SK-N-SH treated with all-trans-retinoic acid at 6 μM for 48 hours (cell line): ENCODE data around the gene DPYSL5.

Experiments
- ARNTL ChIP-seq: fragments of 450-650 bp; formaldehyde crosslinking; IDR thresholded peaks from 2 replicates; pipeline ENCODE4 v1.5.0; 2020; ENCODE audit warnings: low read depth, mild to moderate bottlenecking, moderate library complexity, borderline replicate concordance
- BACH2 ChIP-seq: fragments of 250-450 bp; sonication (Bioruptor Pico); IDR thresholded peaks from 2 replicates; pipeline ENCODE4 v1.9.0; 2021; ENCODE audit warnings: mild to moderate bottlenecking, borderline replicate concordance
- CREB5 ChIP-seq: fragments of 250-450 bp; sonication (Bioruptor Pico); IDR thresholded peaks from 2 replicates; pipeline ENCODE4 v1.5.1; 2020; ENCODE audit warnings: low read depth, mild to moderate bottlenecking, moderate library complexity
- CSDC2 ChIP-seq: fragments of 250-450 bp; sonication (Bioruptor Pico); IDR thresholded peaks from 2 replicates; pipeline ENCODE4 v1.5.0; 2020; ENCODE audit warnings: mild to moderate bottlenecking, moderate library complexity
- RARB ChIP-seq: fragments of 250-450 bp; sonication (Bioruptor Pico); IDR thresholded peaks from 2 replicates; pipeline ENCODE4 v1.8.0; 2021; ENCODE audit warnings: mild to moderate bottlenecking, moderate library complexity
- TF ChIP-seq, protein P1 (sequence below): fragments of 250-450 bp; sonication (Bioruptor Pico); IDR thresholded peaks from 2 replicates; pipeline ENCODE4 v1.5.0; 2020; ENCODE audit warnings: mild to moderate bottlenecking, moderate library complexity

- no peak for TF ChIP-seq CSDC2 (CRISPR knock-in tag)
- TF ChIP-seq, protein P1, sequence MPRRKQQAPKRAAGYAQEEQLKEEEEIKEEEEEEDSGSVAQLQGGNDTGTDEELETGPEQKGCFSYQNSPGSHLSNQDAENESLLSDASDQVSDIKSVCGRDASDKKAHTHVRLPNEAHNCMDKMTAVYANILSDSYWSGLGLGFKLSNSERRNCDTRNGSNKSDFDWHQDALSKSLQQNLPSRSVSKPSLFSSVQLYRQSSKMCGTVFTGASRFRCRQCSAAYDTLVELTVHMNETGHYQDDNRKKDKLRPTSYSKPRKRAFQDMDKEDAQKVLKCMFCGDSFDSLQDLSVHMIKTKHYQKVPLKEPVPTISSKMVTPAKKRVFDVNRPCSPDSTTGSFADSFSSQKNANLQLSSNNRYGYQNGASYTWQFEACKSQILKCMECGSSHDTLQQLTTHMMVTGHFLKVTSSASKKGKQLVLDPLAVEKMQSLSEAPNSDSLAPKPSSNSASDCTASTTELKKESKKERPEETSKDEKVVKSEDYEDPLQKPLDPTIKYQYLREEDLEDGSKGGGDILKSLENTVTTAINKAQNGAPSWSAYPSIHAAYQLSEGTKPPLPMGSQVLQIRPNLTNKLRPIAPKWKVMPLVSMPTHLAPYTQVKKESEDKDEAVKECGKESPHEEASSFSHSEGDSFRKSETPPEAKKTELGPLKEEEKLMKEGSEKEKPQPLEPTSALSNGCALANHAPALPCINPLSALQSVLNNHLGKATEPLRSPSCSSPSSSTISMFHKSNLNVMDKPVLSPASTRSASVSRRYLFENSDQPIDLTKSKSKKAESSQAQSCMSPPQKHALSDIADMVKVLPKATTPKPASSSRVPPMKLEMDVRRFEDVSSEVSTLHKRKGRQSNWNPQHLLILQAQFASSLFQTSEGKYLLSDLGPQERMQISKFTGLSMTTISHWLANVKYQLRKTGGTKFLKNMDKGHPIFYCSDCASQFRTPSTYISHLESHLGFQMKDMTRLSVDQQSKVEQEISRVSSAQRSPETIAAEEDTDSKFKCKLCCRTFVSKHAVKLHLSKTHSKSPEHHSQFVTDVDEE = no peak
- no peak for TF ChIP-seq ARNTL (CRISPR knock-in tag)
- no peak for TF ChIP-seq BACH2 (CRISPR knock-in tag)
- TF ChIP-seq RARB (CRISPR knock-in tag) = no peak
- no peak for TF ChIP-seq CREB5 (CRISPR knock-in tag)
Observed at GRCh38 chr2:26997394-26997793, 149.5 kb downstream of the DPYSL5 start.
